GM18526 (cell line): ENCODE measurements around the gene MRPS11.

Source experiments
- POLR2A ChIP-seq: IDR thresholded peaks from 3 replicates; pipeline ENCODE4 v1.6.1; 2011; ENCODE audit not compliant: insufficient read length; ENCODE audit errors: extremely low read depth

MRPS11 gene

GRCh38 chr15:88467073-88467934, at the start of gene MRPS11, which contains the start of gene MRPL46:
TSS of gene MRPS11 (plus strand) at chr15:88467708. CDS start at chr15:88467718, 10 bp downstream.
TSS of gene MRPL46 (minus strand) at chr15:88467388. CDS start at chr15:88467377, 11 bp downstream.
- peak; percentile 63 for TF ChIP-seq POLR2A

GRCh38 chr15:88419830-88420229, 47.7 kb upstream of the MRPS11 start:
- no peak for TF ChIP-seq POLR2A

- TF ChIP-seq POLR2A, result no peak
Observed at GRCh38 chr15:88423331-88423730, 44.2 kb upstream of the MRPS11 start.

GRCh38 chr15:88426304-88426703, 41.2 kb upstream of the MRPS11 start:
- TF ChIP-seq POLR2A, result no peak

- TF ChIP-seq POLR2A, result no peak
Observed at GRCh38 chr15:88428053-88428452, 39.5 kb upstream of the MRPS11 start.

- no peak for TF ChIP-seq POLR2A
Observed at GRCh38 chr15:88428805-88429605, 38.5 kb upstream of the MRPS11 start.

- TF ChIP-seq POLR2A, result no peak
Observed at GRCh38 chr15:88430051-88430450, 37.5 kb upstream of the MRPS11 start.

- no peak for TF ChIP-seq POLR2A
Observed at GRCh38 chr15:88431441-88431840, 36.1 kb upstream of the MRPS11 start.

- TF ChIP-seq POLR2A, result no peak
Observed at GRCh38 chr15:88433046-88433685, 34.3 kb upstream of the MRPS11 start.

GRCh38 chr15:88438181-88438580, 29.3 kb upstream of the MRPS11 start:
- no peak for TF ChIP-seq POLR2A

- no peak for TF ChIP-seq POLR2A
Observed at GRCh38 chr15:88440021-88440420, 27.5 kb upstream of the MRPS11 start.

GRCh38 chr15:88441076-88441730, 26.3 kb upstream of the MRPS11 start:
- TF ChIP-seq POLR2A, result no peak

- TF ChIP-seq POLR2A, result no peak
Observed at GRCh38 chr15:88447206-88447605, 20.3 kb upstream of the MRPS11 start.

GRCh38 chr15:88447741-88448140, 19.8 kb upstream of the MRPS11 start:
- no peak for TF ChIP-seq POLR2A

- TF ChIP-seq POLR2A, result no peak
Observed at GRCh38 chr15:88448991-88449461, 18.5 kb upstream of the MRPS11 start.
